Ovary (tissue), 9 donors: Measurements from ENCODE around the gene RUNX2. TPM values are rescaled to one million over a fixed set of nuclear protein-coding genes. Genes with fewer than 3 reads are reported as not detected.

ENCODE experiments used
- DNase-seq, 5 donors: peaks; one replicate each; pipeline ENCODE4 v3.0.0-alpha.2; 2019 to 2020
- H3K27ac ChIP-seq, 2 donors: fragments of 200-600 bp; one replicate each; pipeline versions ENCODE4 v1.5.1 to v1.8.0; 2019 to 2022
- H3K27me3 ChIP-seq: fragments of 200-600 bp; one replicate; pipeline ENCODE4 v1.8.0; 2022
- H3K36me3 ChIP-seq: fragments of 200-600 bp; sonication (generic); one replicate; pipeline ENCODE4 v1.5.1; 2019
- H3K4me1 ChIP-seq: one replicate; pipeline ENCODE4 v1.8.1; 2013; ENCODE audit warnings: mild to moderate bottlenecking, moderate library complexity; ENCODE audit not compliant: insufficient read depth
- H3K4me3 ChIP-seq: fragments of 200-600 bp; sonication (generic); one replicate; pipeline ENCODE4 v1.5.1; 2017
- H3K9me3 ChIP-seq, 2 donors: fragments of 200-600 bp in 1 of 2; sonication (generic) in 1 of 2; one replicate each; pipeline versions ENCODE4 v1.5.1 to v1.8.1; 2013 to 2019; ENCODE audit warnings: mild to moderate bottlenecking in 1 of 2, moderate library complexity in 1 of 2
- CTCF ChIP-seq, 3 donors: fragments of 450-650 bp in 2 of 3; fragments of 200-600 bp in 1 of 3; IDR thresholded peaks; one replicate each; pipeline versions ENCODE4 v1.5.1 to v1.8.0; 2016 to 2022; ENCODE audit warnings: antibody characterized with exemption in 3 of 3, mild to moderate bottlenecking in 1 of 3
- EP300 ChIP-seq: sonication (generic); formaldehyde crosslinking; IDR thresholded peaks from one replicate; pipeline ENCODE4 v1.6.1; 2017; ENCODE audit warnings: antibody characterized with exemption
- POLR2A ChIP-seq: fragments of 450-650 bp; IDR thresholded peaks from one replicate; pipeline ENCODE4 v1.6.1; 2017; ENCODE audit warnings: antibody characterized with exemption, mild to moderate bottlenecking, moderate library complexity
- WGBS, 3 donors: extraction: QIAGEN DNeasy Blood & Tissue Kit in 1 of 3; methylation state at CpG; one replicate each; pipeline versions ENCODE4 v1.1.5 to v1.1.7; 2013 to 2017; 5-methylcytosine and 5-hydroxymethylcytosine counted together
- intact Hi-C, 4 donors: fragments of 100-400 bp; cut with DNase I; formaldehyde crosslinking; loops; one replicate each; pipeline versions ENCODE4 v1.11.0 to v1.15.1; 2022 to 2023
- polyA plus RNA-seq, 2 donors: library from polyadenylated mRNA; stranded (reverse); fragments of 200-250 nt in 1 of 2; fragments of 350-450 nt in 1 of 2; fragmentation: Illumina TruSeq in 1 of 2; extraction: RNeasy Lipid Tissue Mini Kit (QIAGEN cat#74804) in 1 of 2; gene quantifications; one replicate each; pipeline ENCODE4 v1.2.3, GENCODE V29; 2013 to 2014
- total RNA-seq, 7 donors: library from RNA; depleted of rRNA in 2 of 7; stranded (reverse); fragments of >200 nt in 2 of 7; fragmentation: NEBNext Ultra II Directional in 3 of 7; extraction: Animal tissue kit (Norgen Biotek cat#: 25700) in 3 of 7; gene quantifications; one replicate each; pipeline versions ENCODE4 v1.1.0 to v1.2.4, GENCODE V29; 2016 to 2023
- donor health status: DM: no; HTN: no; CAD: no; lungs with moderate emphysema.
- donor health status: DM: no; HTN: no; CAD: no.
- donor health status: Bipolar disorder and iron deficiency.
- donor health status: DM: yes; HTN: yes; CAD: no.
- donor health status: DM: no; HTN: no; CAD: no.
- donor health status: DM: yes; HTN: yes; CAD: no.

The RUNX2 gene
- total and polyA plus RNA-seq, 9 donors: 1.1 to 25.2 (median 3.3) TPM

GRCh38 chr6:45320349-45320748 lies 7.8 kb upstream of the RUNX2 start:
- no peak overlapping the region for H3K27ac ChIP-seq
- no peaks in the 10 kb centered on the region for H3K9me3 ChIP-seq
- H3K27me3 ChIP-seq: no peaks in the 10 kb centered on the region
- no peaks in the 10 kb centered on the region for H3K36me3 ChIP-seq
- WGBS, 3 donors: 92 to 93% (median 93%) methylated on average over 4 of the region's 4 CpGs
- H3K4me3 ChIP-seq: no peak overlapping the region
- no peak for DNase-seq
- H3K4me1 ChIP-seq: no peaks in the 10 kb centered on the region
- TF ChIP-seq EP300 (no peak), POLR2A (no peak), CTCF (IDR thresholded peaks at IDR 0.05) (no peak)
- intact Hi-C loops: no loop called here

- no peak for DNase-seq
- WGBS, 3 donors: 85 to 90% (median 88%) methylated on average over 3 of the region's 3 CpGs
- H3K4me3 ChIP-seq: no peak overlapping the region
- H3K27ac ChIP-seq: no peak overlapping the region
- TF ChIP-seq EP300 (no peak), POLR2A (no peak), CTCF (IDR thresholded peaks at IDR 0.05) (no peak)
- H3K27me3 ChIP-seq: no peaks in the 10 kb centered on the region
- no peaks in the 10 kb centered on the region for H3K9me3 ChIP-seq
- no peaks in the 10 kb centered on the region for H3K36me3 ChIP-seq
- no peaks in the 10 kb centered on the region for H3K4me1 ChIP-seq
- intact Hi-C loops: no loop called here
Measured at GRCh38 chr6:45323656-45324224, 4.4 kb upstream of the RUNX2 start.

- intact Hi-C loops: no loop called here
- WGBS, 3 donors: 94 to 97% (median 97%) methylated on average over 5 of the region's 5 CpGs
- no peak overlapping the region for H3K27ac ChIP-seq
- no peak for DNase-seq
- no peaks in the 10 kb centered on the region for H3K9me3 ChIP-seq
- TF ChIP-seq EP300 (no peak), POLR2A (no peak), CTCF (IDR thresholded peaks at IDR 0.05) (no peak)
- H3K27me3 ChIP-seq: no peaks in the 10 kb centered on the region
- H3K4me1 ChIP-seq: no peaks in the 10 kb centered on the region
- no peaks in the 10 kb centered on the region for H3K36me3 ChIP-seq
- H3K4me3 ChIP-seq: no peak overlapping the region
Measured at GRCh38 chr6:45326698-45327417, 1.3 kb upstream of the RUNX2 start.

- H3K4me3 ChIP-seq: no peak overlapping the region
- no peaks in the 10 kb centered on the region for H3K9me3 ChIP-seq
- no peak for TF ChIP-seq POLR2A
- no peak for TF ChIP-seq EP300
- TF ChIP-seq CTCF (IDR thresholded peaks at IDR 0.05): no peak
- no peak for DNase-seq
- intact Hi-C loops: no loop called here
- no peaks in the 10 kb centered on the region for H3K4me1 ChIP-seq
- no peaks in the 10 kb centered on the region for H3K27me3 ChIP-seq
- H3K27ac ChIP-seq: no peak overlapping the region
- H3K36me3 ChIP-seq: no peaks in the 10 kb centered on the region
Measured at GRCh38 chr6:45328523-45328922, 393 bp downstream of the RUNX2 start.
